Measurements from ENCODE around the gene TCF7L1. TPM values are rescaled to one million over a fixed set of nuclear protein-coding genes. Genes with fewer than 3 reads are reported as not detected.

TCF7L1 gene
- polyA plus RNA-seq, 1 donor from 2014 or later, result not detected

- no peak overlapping the region for H3K4me2 ChIP-seq (ENCODE audit: low read length)
- TF ChIP-seq RAD21 (conservative IDR thresholded peaks at IDR 0.05), result no peak
- no peak for TF ChIP-seq REST (IDR thresholded peaks at IDR 0.05; ENCODE audit: borderline replicate concordance)
- no peak for TF ChIP-seq SMC3 (conservative IDR thresholded peaks at IDR 0.05; ENCODE audit: poor library complexity)
- no peak for TF ChIP-seq EZH2 (IDR thresholded peaks at IDR 0.05; ENCODE audit: borderline replicate concordance, insufficient read depth, low read length, poor library complexity, severe bottlenecking)
- TF ChIP-seq POLR2AphosphoS5 (IDR thresholded peaks at IDR 0.05), result no peak
- no peak for TF ChIP-seq TAF1 (IDR thresholded peaks at IDR 0.05; ENCODE audit: low read depth)
- no peak for TF ChIP-seq MXI1 (conservative IDR thresholded peaks at IDR 0.05; ENCODE audit: poor library complexity, severe bottlenecking)
- TF ChIP-seq CTCF (IDR thresholded peaks at IDR 0.05; ENCODE audit: poor library complexity, severe bottlenecking), result no peak
- TF ChIP-seq EP300 (conservative IDR thresholded peaks at IDR 0.05; ENCODE audit: poor library complexity, severe bottlenecking), result no peak
- H3K27ac ChIP-seq (ENCODE audit: low read length), result no peak overlapping the region
Measured at GRCh38 chr2:85275984-85276540, 142.9 kb downstream of the TCF7L1 start.

GRCh38 chr2:85276571-85277118 lies 143.5 kb downstream of the TCF7L1 start:
- Histone ChIP-seq H3K4me3 (ENCODE audit: low read length) (no peak overlapping the region), H3K4me2 (ENCODE audit: low read length) (no peak overlapping the region), H3K9me3 (ENCODE audit: low read length) (no peaks in the 10 kb centered on the region), H4K20me1 (ENCODE audit: insufficient read depth) (no peaks in the 10 kb centered on the region), H3K36me3 (ENCODE audit: insufficient read depth, low read length) (no peaks in the 10 kb centered on the region), H3F3A (ENCODE audit: insufficient read depth, low read length, poor library complexity, severe bottlenecking) (no peaks in the 10 kb centered on the region), H2AFZ (ENCODE audit: low read depth, low read length) (no peak overlapping the region), H3K27ac (ENCODE audit: low read length) (no peak overlapping the region), H3K27me3 (ENCODE audit: insufficient read depth, low read depth, low read length) (no peaks in the 10 kb centered on the region), H3K79me2 (replicated peaks; ENCODE audit: insufficient read depth, low read length) (no peaks in the 10 kb centered on the region), H3K9ac (ENCODE audit: low read length) (no peak overlapping the region), H3K9me2 (ENCODE audit: insufficient read depth, low read length) (no peaks in the 10 kb centered on the region)
- no peak for TF ChIP-seq CTCF (IDR thresholded peaks at IDR 0.05; ENCODE audit: poor library complexity, severe bottlenecking)
- TF ChIP-seq EP300 (conservative IDR thresholded peaks at IDR 0.05; ENCODE audit: poor library complexity, severe bottlenecking), result no peak
- no peak for TF ChIP-seq SMC3 (conservative IDR thresholded peaks at IDR 0.05; ENCODE audit: poor library complexity)
- TF ChIP-seq POLR2AphosphoS5 (IDR thresholded peaks at IDR 0.05), result no peak
- TF ChIP-seq MXI1 (conservative IDR thresholded peaks at IDR 0.05; ENCODE audit: poor library complexity, severe bottlenecking), result no peak
- TF ChIP-seq RAD21 (conservative IDR thresholded peaks at IDR 0.05), result no peak

More at GRCh38 chr2:85275984-85276540, 142.9 kb downstream of the TCF7L1 start:
- Histone ChIP-seq H3K79me2 (replicated peaks; ENCODE audit: insufficient read depth, low read length) (no peaks in the 10 kb centered on the region), H4K20me1 (ENCODE audit: insufficient read depth) (no peaks in the 10 kb centered on the region), H3K9ac (ENCODE audit: low read length) (no peak overlapping the region), H3K9me3 (ENCODE audit: low read length) (no peaks in the 10 kb centered on the region), H3K27me3 (ENCODE audit: insufficient read depth, low read depth, low read length) (no peaks in the 10 kb centered on the region), H3K9me2 (ENCODE audit: insufficient read depth, low read length) (no peaks in the 10 kb centered on the region), H3K36me3 (ENCODE audit: insufficient read depth, low read length) (no peaks in the 10 kb centered on the region), H3F3A (ENCODE audit: insufficient read depth, low read length, poor library complexity, severe bottlenecking) (no peaks in the 10 kb centered on the region), H3K4me3 (ENCODE audit: low read length) (no peak overlapping the region), H2AFZ (ENCODE audit: low read depth, low read length) (no peak overlapping the region)
